ENCODE data around the gene CDK5RAP2. TPM values are rescaled to one million over a fixed set of nuclear protein-coding genes. Genes with fewer than 3 reads are reported as not detected.

Gene CDK5RAP2
- total and polyA plus RNA-seq, 2 donors, result 27.3 to 44.0 TPM

GRCh38 chr9:120360510-120360909 lies 219.5 kb downstream of the CDK5RAP2 start:
- H3K4me3 ChIP-seq (ENCODE audit: low read length in 2 of 2), result no peak overlapping the region
- H3K27ac ChIP-seq (ENCODE audit: low read depth in 1 of 2, low read length in 1 of 2), result no peak overlapping the region
- H3K36me3 ChIP-seq (ENCODE audit: control insufficient read depth in 2 of 2, insufficient read depth in 2 of 2, low read length in 1 of 2), result no peaks in the 10 kb centered on the region
- H3K4me1 ChIP-seq (ENCODE audit: control insufficient read depth in 2 of 2, insufficient read depth in 2 of 2, low read length in 2 of 2), result no peaks in the 10 kb centered on the region
- DNase-seq (ENCODE audit: low read depth in 6 of 9, low spot score in 9 of 9), result no peak
- no peaks in the 10 kb centered on the region for H3K9me3 ChIP-seq (ENCODE audit: control insufficient read depth in 2 of 2, insufficient read depth in 1 of 2, low read length in 1 of 2)
- H3K27me3 ChIP-seq (ENCODE audit: control insufficient read depth in 2 of 2, insufficient read depth in 1 of 2, low read length in 1 of 2), result no peaks in the 10 kb centered on the region
- 95% methylated on average over 4 of the region's 4 CpGs for WGBS

- no peak for DNase-seq (ENCODE audit: low read depth in 6 of 9, low spot score in 9 of 9)
- Histone ChIP-seq H3K27me3 (ENCODE audit: control insufficient read depth in 2 of 2, insufficient read depth in 1 of 2, low read length in 1 of 2) (no peaks in the 10 kb centered on the region), H3K4me1 (ENCODE audit: control insufficient read depth in 2 of 2, insufficient read depth in 2 of 2, low read length in 2 of 2) (no peaks in the 10 kb centered on the region), H3K4me3 (ENCODE audit: low read length in 2 of 2) (no peak overlapping the region), H3K9me3 (ENCODE audit: control insufficient read depth in 2 of 2, insufficient read depth in 1 of 2, low read length in 1 of 2) (no peaks in the 10 kb centered on the region), H3K36me3 (ENCODE audit: control insufficient read depth in 2 of 2, insufficient read depth in 2 of 2, low read length in 1 of 2) (no peaks in the 10 kb centered on the region), H3K27ac (ENCODE audit: low read depth in 1 of 2, low read length in 1 of 2) (no peak overlapping the region)
- WGBS, result 92% methylated on average over 4 of the region's 4 CpGs
Measured at GRCh38 chr9:120360046-120360445, 219.9 kb downstream of the CDK5RAP2 start.

DNA sequence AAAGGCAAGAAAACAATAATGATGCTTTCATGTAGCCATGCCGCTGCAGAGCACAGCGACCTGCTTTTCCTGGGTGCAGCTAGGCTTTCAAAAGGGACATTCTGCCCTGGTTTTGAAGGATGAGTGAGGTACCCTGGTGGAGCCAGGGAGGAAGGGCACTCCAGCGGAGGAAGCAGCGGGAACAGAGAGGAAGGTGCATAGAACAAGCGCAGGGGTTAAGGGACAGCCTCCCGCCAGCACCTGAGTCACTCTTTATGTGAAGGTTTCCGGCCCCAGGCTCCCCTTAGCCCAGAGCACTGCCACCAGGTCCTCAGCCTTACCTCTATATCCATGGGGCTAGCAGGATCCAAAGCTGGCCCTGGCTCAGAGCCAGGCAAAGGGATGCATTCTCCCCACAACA lies 221.1 kb downstream of the CDK5RAP2 start:
- Histone ChIP-seq H3K9me3 (ENCODE audit: control insufficient read depth in 2 of 2, insufficient read depth in 1 of 2, low read length in 1 of 2) (no peaks in the 10 kb centered on the region), H3K4me3 (ENCODE audit: low read length in 2 of 2) (no peak overlapping the region), H3K27ac (ENCODE audit: low read depth in 1 of 2, low read length in 1 of 2) (no peak overlapping the region), H3K4me1 (ENCODE audit: control insufficient read depth in 2 of 2, insufficient read depth in 2 of 2, low read length in 2 of 2) (no peaks in the 10 kb centered on the region), H3K27me3 (ENCODE audit: control insufficient read depth in 2 of 2, insufficient read depth in 1 of 2, low read length in 1 of 2) (no peaks in the 10 kb centered on the region), H3K36me3 (ENCODE audit: control insufficient read depth in 2 of 2, insufficient read depth in 2 of 2, low read length in 1 of 2) (no peaks in the 10 kb centered on the region)
- no peak for DNase-seq (ENCODE audit: low read depth in 6 of 9, low spot score in 9 of 9)
- WGBS, result 96% methylated on average over 7 of the region's 7 CpGs

GRCh38 chr9:120353506-120353905 lies 226.5 kb downstream of the CDK5RAP2 start:
- Histone ChIP-seq H3K27me3 (ENCODE audit: control insufficient read depth in 2 of 2, insufficient read depth in 1 of 2, low read length in 1 of 2) (peaks cover 0 to 6% of the 10 kb centered on the region in 2 donors), H3K9me3 (ENCODE audit: control insufficient read depth in 2 of 2, insufficient read depth in 1 of 2, low read length in 1 of 2) (no peaks in the 10 kb centered on the region), H3K4me1 (ENCODE audit: control insufficient read depth in 2 of 2, insufficient read depth in 2 of 2, low read length in 2 of 2) (no peaks in the 10 kb centered on the region), H3K4me3 (ENCODE audit: low read length in 2 of 2) (no peak overlapping the region), H3K36me3 (ENCODE audit: control insufficient read depth in 2 of 2, insufficient read depth in 2 of 2, low read length in 1 of 2) (no peaks in the 10 kb centered on the region), H3K27ac (ENCODE audit: low read depth in 1 of 2, low read length in 1 of 2) (no peak overlapping the region)
- DNase-seq (ENCODE audit: low read depth in 6 of 9, low spot score in 9 of 9), result no peak
- WGBS, result 69% methylated on average over 5 of the region's 5 CpGs

DNA sequence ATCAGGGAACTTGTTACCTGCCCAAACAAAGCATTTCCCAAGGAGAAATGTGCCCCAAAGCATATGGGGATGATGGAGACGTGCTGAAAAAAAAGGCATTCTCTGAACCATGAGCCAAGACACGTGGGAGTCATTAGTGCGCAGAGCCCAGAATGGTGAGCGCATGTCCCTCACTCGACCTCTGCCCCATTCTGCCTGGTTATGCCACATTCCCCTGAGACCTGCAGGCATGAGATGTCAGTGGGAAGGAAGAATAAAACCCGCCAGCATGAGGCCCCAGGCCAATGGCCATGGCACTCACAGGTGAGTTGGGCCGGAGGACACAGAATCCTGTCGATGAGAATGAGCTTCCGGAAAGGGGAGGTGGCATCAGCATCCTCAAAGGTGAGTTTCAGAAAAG lies 228.9 kb downstream of the CDK5RAP2 start:
- WGBS, result 88% methylated on average over 9 of the region's 9 CpGs
- H3K27me3 ChIP-seq (ENCODE audit: control insufficient read depth in 2 of 2, insufficient read depth in 1 of 2, low read length in 1 of 2), result peaks cover 0 to 6% of the 10 kb centered on the region in 2 donors
- H3K27ac ChIP-seq (ENCODE audit: low read depth in 1 of 2, low read length in 1 of 2), result no peak overlapping the region
- H3K36me3 ChIP-seq (ENCODE audit: control insufficient read depth in 2 of 2, insufficient read depth in 2 of 2, low read length in 1 of 2), result no peaks in the 10 kb centered on the region
- no peaks in the 10 kb centered on the region for H3K9me3 ChIP-seq (ENCODE audit: control insufficient read depth in 2 of 2, insufficient read depth in 1 of 2, low read length in 1 of 2)
- H3K4me1 ChIP-seq (ENCODE audit: control insufficient read depth in 2 of 2, insufficient read depth in 2 of 2, low read length in 2 of 2), result no peaks in the 10 kb centered on the region
- DNase-seq (ENCODE audit: low read depth in 6 of 9, low spot score in 9 of 9), result no peak
- no peak overlapping the region for H3K4me3 ChIP-seq (ENCODE audit: low read length in 2 of 2)

- no peak overlapping the region for H3K4me3 ChIP-seq (ENCODE audit: low read length in 2 of 2)
- peaks cover 0 to 6% of the 10 kb centered on the region in 2 donors for H3K27me3 ChIP-seq (ENCODE audit: control insufficient read depth in 2 of 2, insufficient read depth in 1 of 2, low read length in 1 of 2)
- H3K27ac ChIP-seq (ENCODE audit: low read depth in 1 of 2, low read length in 1 of 2), result no peak overlapping the region
- H3K36me3 ChIP-seq (ENCODE audit: control insufficient read depth in 2 of 2, insufficient read depth in 2 of 2, low read length in 1 of 2), result no peaks in the 10 kb centered on the region
- no peaks in the 10 kb centered on the region for H3K9me3 ChIP-seq (ENCODE audit: control insufficient read depth in 2 of 2, insufficient read depth in 1 of 2, low read length in 1 of 2)
- peaks cover 0 to under 1% of the 10 kb centered on the region in 2 donors for H3K4me1 ChIP-seq (ENCODE audit: control insufficient read depth in 2 of 2, insufficient read depth in 2 of 2, low read length in 2 of 2)
- DNase-seq (ENCODE audit: low read depth in 6 of 9, low spot score in 9 of 9), result no peak
- WGBS, result 91% methylated on average over 4 of the region's 4 CpGs
Measured at GRCh38 chr9:120350596-120350995, 229.4 kb downstream of the CDK5RAP2 start.

DNA sequence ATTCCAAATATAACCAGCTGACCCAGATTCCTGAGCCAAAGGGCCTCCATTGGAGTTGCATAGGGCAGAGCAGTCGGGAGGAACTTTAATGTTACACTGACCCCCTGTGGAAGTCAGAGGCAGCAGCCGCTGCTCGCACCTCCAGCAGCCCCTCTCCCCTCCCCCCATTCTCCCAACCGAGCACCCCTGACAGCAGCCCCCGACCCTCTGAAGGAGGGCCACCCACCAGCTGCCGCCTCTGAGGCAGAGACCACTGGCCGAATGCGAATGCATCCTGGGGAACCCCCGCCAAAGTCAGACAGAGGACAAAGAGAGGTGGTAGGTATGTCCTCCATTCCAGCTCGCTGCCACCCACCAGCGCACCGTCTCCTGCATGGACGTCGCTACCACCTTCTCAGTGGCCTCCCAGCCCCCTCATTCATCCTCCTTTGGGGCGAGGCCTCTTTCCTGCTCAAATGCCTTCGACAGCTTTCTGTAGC lies 231.0 kb downstream of the CDK5RAP2 start:
- WGBS, result 22% methylated on average over 16 of the region's 16 CpGs
- no peak overlapping the region for H3K4me3 ChIP-seq (ENCODE audit: low read length in 2 of 2)
- DNase-seq (ENCODE audit: low read depth in 6 of 9, low spot score in 9 of 9), result peak in 2 of 9 donors; percentile 18 to 20
- no peak overlapping the region for H3K27ac ChIP-seq (ENCODE audit: low read depth in 1 of 2, low read length in 1 of 2)
- H3K4me1 ChIP-seq (ENCODE audit: control insufficient read depth in 2 of 2, insufficient read depth in 2 of 2, low read length in 2 of 2), result peaks cover 5 to 6% of the 10 kb centered on the region in 2 donors
- no peaks in the 10 kb centered on the region for H3K36me3 ChIP-seq (ENCODE audit: control insufficient read depth in 2 of 2, insufficient read depth in 2 of 2, low read length in 1 of 2)
- peaks cover 0 to 6% of the 10 kb centered on the region in 2 donors for H3K27me3 ChIP-seq (ENCODE audit: control insufficient read depth in 2 of 2, insufficient read depth in 1 of 2, low read length in 1 of 2)
- H3K9me3 ChIP-seq (ENCODE audit: control insufficient read depth in 2 of 2, insufficient read depth in 1 of 2, low read length in 1 of 2), result no peaks in the 10 kb centered on the region

DNA sequence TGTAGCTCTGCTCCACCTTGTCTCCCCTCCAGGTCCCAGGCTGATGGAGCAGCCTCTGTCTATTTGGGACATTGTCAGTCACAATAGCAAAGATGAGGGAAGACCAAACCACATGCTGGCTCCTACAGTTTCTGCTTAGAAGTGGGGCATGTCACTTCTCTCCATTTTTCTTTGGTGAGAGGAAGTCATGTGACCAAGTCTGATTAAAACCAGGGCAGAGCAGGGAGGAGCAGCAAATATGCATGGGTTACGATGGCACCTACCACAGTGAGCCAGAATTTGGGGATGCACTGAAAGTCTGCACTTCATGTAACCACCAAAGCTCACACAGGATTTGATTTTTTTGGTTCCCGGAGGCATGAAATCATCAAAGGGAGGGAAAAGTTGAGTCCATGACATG lies 234.6 kb downstream of the CDK5RAP2 start:
- WGBS, result 73% methylated on average over 2 of the region's 2 CpGs
- peaks cover 5 to 6% of the 10 kb centered on the region in 2 donors for H3K4me1 ChIP-seq (ENCODE audit: control insufficient read depth in 2 of 2, insufficient read depth in 2 of 2, low read length in 2 of 2)
- peak in 3 of 9 donors; percentile 10 to 41 (median 13) for DNase-seq (ENCODE audit: low read depth in 6 of 9, low spot score in 9 of 9)
- no peak overlapping the region for H3K4me3 ChIP-seq (ENCODE audit: low read length in 2 of 2)
- H3K36me3 ChIP-seq (ENCODE audit: control insufficient read depth in 2 of 2, insufficient read depth in 2 of 2, low read length in 1 of 2), result no peaks in the 10 kb centered on the region
- H3K27me3 ChIP-seq (ENCODE audit: control insufficient read depth in 2 of 2, insufficient read depth in 1 of 2, low read length in 1 of 2), result peaks cover 0 to 3% of the 10 kb centered on the region in 2 donors
- no peaks in the 10 kb centered on the region for H3K9me3 ChIP-seq (ENCODE audit: control insufficient read depth in 2 of 2, insufficient read depth in 1 of 2, low read length in 1 of 2)
- H3K27ac ChIP-seq (ENCODE audit: low read depth in 1 of 2, low read length in 1 of 2), result no peak overlapping the region

- no peak for DNase-seq (ENCODE audit: low read depth in 6 of 9, low spot score in 9 of 9)
- Histone ChIP-seq H3K27ac (ENCODE audit: low read depth in 1 of 2, low read length in 1 of 2) (no peak overlapping the region), H3K9me3 (ENCODE audit: control insufficient read depth in 2 of 2, insufficient read depth in 1 of 2, low read length in 1 of 2) (no peaks in the 10 kb centered on the region), H3K36me3 (ENCODE audit: control insufficient read depth in 2 of 2, insufficient read depth in 2 of 2, low read length in 1 of 2) (no peaks in the 10 kb centered on the region), H3K4me3 (ENCODE audit: low read length in 2 of 2) (no peak overlapping the region), H3K4me1 (ENCODE audit: control insufficient read depth in 2 of 2, insufficient read depth in 2 of 2, low read length in 2 of 2) (peaks cover 5 to 6% of the 10 kb centered on the region in 2 donors), H3K27me3 (ENCODE audit: control insufficient read depth in 2 of 2, insufficient read depth in 1 of 2, low read length in 1 of 2) (peaks cover 0 to under 1% of the 10 kb centered on the region in 2 donors)
- WGBS, result 97% methylated on average over 2 of the region's 2 CpGs
Measured at GRCh38 chr9:120344230-120344629, 235.7 kb downstream of the CDK5RAP2 start.
